ENCODE results near the gene ZIC2. TPM values are rescaled to one million over a fixed set of nuclear protein-coding genes. Genes with fewer than 3 reads are reported as not detected.
A peak's percentile ranks its signal among the peaks of the same experiment; 100 is the strongest.
"Not testable (repeated sequence)": the region's sequence is repeated elsewhere in the genome, so short reads cannot be mapped to it uniquely, and the experiment has no call there.

ZIC2 gene
- total RNA-seq, 2 donors from 2014 or later: 0.11 to 0.82 TPM

DNA sequence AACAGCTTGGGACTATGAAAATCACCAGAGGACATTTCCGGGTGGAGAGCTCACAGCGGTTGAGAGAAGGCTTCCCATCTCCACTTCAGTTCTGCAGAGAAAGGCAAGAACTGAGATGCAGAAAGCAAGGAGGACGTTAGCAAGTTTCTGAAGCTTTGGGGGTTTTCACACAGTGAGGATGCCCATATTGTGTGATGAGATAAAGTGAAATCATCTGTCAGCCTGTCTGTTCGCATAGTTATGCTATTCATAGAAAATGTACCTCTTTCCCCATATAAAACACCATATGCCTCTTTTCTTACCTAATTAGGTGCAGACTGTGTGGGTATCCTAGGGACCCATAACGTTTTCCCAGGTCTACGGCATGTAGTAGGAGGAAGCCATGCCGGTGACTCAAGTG is 37.5 kb upstream of the ZIC2 start:
- no peak overlapping the region for H3K27ac ChIP-seq
- H3K27me3 ChIP-seq: no peaks in the 10 kb centered on the region
- DNase-seq: no peak
- H3K36me3 ChIP-seq: no peaks in the 10 kb centered on the region
- TF ChIP-seq, protein P1, sequence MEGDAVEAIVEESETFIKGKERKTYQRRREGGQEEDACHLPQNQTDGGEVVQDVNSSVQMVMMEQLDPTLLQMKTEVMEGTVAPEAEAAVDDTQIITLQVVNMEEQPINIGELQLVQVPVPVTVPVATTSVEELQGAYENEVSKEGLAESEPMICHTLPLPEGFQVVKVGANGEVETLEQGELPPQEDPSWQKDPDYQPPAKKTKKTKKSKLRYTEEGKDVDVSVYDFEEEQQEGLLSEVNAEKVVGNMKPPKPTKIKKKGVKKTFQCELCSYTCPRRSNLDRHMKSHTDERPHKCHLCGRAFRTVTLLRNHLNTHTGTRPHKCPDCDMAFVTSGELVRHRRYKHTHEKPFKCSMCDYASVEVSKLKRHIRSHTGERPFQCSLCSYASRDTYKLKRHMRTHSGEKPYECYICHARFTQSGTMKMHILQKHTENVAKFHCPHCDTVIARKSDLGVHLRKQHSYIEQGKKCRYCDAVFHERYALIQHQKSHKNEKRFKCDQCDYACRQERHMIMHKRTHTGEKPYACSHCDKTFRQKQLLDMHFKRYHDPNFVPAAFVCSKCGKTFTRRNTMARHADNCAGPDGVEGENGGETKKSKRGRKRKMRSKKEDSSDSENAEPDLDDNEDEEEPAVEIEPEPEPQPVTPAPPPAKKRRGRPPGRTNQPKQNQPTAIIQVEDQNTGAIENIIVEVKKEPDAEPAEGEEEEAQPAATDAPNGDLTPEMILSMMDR (IDR thresholded peaks at IDR 0.05): no peak
- H3K9me3 ChIP-seq: no peaks in the 10 kb centered on the region
- intact Hi-C loops (cut with DNase I): no loop called here
- H3K4me1 ChIP-seq: no peaks in the 10 kb centered on the region
- no peak overlapping the region for H3K4me3 ChIP-seq
- H3K9ac ChIP-seq (ENCODE audit: low read depth in 2 of 2, low read length in 2 of 2): no peak overlapping the region

DNA sequence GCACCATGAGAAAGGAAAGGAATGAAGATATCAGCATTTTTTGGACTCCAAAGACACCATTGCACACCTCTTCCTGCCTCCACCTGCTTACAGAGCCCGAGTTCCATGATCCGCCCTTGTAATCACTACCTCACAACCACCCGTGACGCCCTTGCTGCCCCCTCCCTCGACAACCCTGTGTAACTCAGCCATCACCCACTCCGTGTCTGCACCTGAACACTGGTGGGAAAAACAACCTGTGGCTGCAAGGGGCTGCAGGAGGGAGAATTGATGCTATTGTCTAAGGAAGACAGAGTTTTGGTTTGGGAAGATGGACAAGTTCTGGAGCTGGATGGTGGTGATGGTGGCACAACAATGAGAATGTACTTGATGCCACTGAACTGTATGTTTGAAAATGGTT is 37.0 kb upstream of the ZIC2 start:
- intact Hi-C loops (cut with DNase I): no loop called here
- Histone ChIP-seq H3K36me3 (no peaks in the 10 kb centered on the region), H3K27me3 (no peaks in the 10 kb centered on the region), H3K9me3 (no peaks in the 10 kb centered on the region), H3K4me1 (no peaks in the 10 kb centered on the region), H3K4me3 (no peak overlapping the region), H3K9ac (ENCODE audit: low read depth in 2 of 2, low read length in 2 of 2) (no peak overlapping the region), H3K27ac (no peak overlapping the region)
- DNase-seq: no peak
- TF ChIP-seq, protein P1 (IDR thresholded peaks at IDR 0.05): no peak

DNA sequence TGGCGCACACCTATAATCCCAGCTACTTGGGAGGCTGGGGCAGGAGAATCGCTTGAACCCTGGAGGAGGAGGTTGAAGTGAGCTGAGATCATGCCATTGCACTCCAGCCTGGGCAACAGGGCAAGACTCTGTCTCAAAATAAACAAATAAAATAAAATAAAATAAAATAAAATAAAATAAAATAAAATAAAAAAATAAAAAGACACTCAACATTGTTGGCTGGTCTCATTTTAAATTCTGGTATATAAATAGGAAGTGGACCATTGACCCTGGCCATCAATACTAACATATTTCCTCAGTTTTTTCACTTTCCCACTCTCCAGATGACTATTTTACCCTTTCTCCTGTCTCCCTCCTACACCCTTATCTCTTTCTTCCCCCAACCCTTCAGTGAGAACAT is 36.1 kb upstream of the ZIC2 start:
- H3K9me3 ChIP-seq; intact Hi-C loops (cut with DNase I); H3K27me3 ChIP-seq: not testable (repeated sequence)

DNA sequence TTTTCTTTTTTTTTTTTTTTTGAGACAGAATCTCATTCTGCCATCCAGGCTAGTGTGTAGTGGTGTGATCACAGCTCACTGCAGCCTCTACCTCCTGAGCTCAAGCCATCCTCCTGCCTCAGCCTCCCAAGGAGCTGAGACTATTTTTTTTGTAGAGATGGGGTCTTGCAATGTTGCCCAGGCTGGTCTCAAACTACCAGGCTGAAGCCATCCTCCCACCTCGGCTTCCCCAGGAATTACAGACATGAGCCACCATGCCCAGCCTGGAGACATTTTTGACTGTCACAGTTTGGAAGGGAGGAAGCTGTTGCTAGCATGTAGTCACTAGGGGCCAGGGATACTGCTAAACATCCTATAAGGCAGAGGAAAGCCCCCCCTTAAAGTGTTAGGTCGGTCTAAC is 33.9 kb upstream of the ZIC2 start:
- no peaks in the 10 kb centered on the region for H3K4me1 ChIP-seq
- H3K4me3 ChIP-seq: no peak overlapping the region
- H3K9ac ChIP-seq (ENCODE audit: low read depth in 2 of 2, low read length in 2 of 2): no peak overlapping the region
- H3K36me3 ChIP-seq: no peaks in the 10 kb centered on the region
- no peaks in the 10 kb centered on the region for H3K9me3 ChIP-seq
- H3K27me3 ChIP-seq: no peaks in the 10 kb centered on the region
- DNase-seq: no peak
- intact Hi-C loops (cut with DNase I): no loop called here
- no peak overlapping the region for H3K27ac ChIP-seq
- TF ChIP-seq, protein P1 (IDR thresholded peaks at IDR 0.05): no peak

More for the DNA sequence above, 36.1 kb upstream of the ZIC2 start:
- DNase-seq; H3K9ac ChIP-seq (ENCODE audit: low read depth in 2 of 2, low read length in 2 of 2); H3K4me1 ChIP-seq; H3K27ac ChIP-seq; H3K36me3 ChIP-seq; H3K4me3 ChIP-seq: not testable (repeated sequence)

DNA sequence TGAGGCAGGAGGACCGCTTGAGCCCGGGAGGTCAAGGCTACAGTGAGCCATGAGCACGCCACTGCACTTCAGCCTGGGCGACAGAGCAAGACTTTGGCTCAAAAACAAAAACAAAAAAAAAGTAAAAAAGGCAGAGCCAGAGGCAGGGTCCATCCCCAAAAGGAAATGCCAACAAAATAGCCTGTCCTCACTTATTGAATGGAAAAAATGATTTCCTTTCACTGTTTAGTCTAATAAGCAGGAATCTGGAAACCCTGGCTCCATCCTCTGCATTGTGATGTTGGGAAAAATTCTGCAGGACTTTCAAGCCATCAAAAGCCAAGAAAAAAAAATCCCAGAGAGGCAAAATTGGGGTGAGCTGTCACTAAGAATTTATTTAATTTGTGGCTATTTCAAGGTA is 33.2 kb upstream of the ZIC2 start:
- Histone ChIP-seq H3K9me3 (no peaks in the 10 kb centered on the region), H3K4me3 (no peak overlapping the region), H3K9ac (ENCODE audit: low read depth in 2 of 2, low read length in 2 of 2) (no peak overlapping the region), H3K27ac (no peak overlapping the region), H3K27me3 (peaks cover 5% of the 10 kb centered on the region), H3K36me3 (no peaks in the 10 kb centered on the region), H3K4me1 (no peaks in the 10 kb centered on the region)
- DNase-seq: no peak
- intact Hi-C loops (cut with DNase I): no loop called here
- TF ChIP-seq, protein P1 (IDR thresholded peaks at IDR 0.05): no peak

DNA sequence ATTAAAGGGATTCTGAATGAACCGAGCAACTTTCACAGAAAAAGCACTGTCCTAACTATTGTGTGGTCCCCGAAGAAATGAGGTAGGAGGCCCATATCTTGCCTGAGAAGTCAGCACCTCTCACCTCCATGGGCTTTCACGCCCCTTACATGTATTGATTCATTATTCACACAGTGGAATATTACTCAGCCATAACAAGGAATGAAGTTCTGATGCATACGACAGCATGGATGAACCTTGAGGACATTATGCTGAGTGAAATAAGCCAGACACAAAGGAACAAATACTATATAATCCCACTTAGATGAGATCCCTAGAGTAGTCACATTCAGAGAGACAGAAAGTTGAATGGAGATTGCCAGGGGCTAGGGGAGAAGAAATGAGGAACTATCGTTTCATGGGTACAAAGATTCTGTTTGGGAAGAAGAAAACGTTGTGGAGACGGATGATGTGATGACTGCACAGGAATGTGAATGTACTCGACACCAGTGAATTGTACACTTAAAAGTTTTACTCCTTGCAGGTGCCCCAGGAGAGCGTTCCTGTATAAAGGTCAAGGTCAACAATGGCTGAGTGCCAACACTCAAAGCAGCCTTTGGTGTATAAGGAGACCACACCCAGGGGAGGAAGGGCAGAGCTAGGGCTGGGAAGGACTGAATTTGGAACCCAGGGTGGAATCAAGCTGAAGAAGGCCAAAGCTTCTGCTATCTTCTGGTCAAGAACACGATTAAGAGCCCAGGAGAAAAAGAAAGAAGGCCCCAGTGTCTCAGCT is 32.5 kb upstream of the ZIC2 start:
- H3K4me3 ChIP-seq: no peak overlapping the region
- no peak overlapping the region for H3K27ac ChIP-seq
- no peaks in the 10 kb centered on the region for H3K36me3 ChIP-seq
- peaks cover 10% of the 10 kb centered on the region for H3K27me3 ChIP-seq
- intact Hi-C loops (cut with DNase I): no loop called here
- no peaks in the 10 kb centered on the region for H3K4me1 ChIP-seq
- H3K9me3 ChIP-seq: no peaks in the 10 kb centered on the region
- H3K9ac ChIP-seq (ENCODE audit: low read depth in 2 of 2, low read length in 2 of 2): no peak overlapping the region
- TF ChIP-seq, protein P1 (IDR thresholded peaks at IDR 0.05): no peak
- peak; percentile 59 for DNase-seq

All from colonic mucosa (tissue), 4 donors.